Measurements from ENCODE around the gene LENEP.

LENEP gene

GRCh38 chr1:155011437-155012025, 18.1 kb downstream of the LENEP start:
- no peak for DNase-seq (ENCODE audit: low read depth)

- no peak for DNase-seq (ENCODE audit: low read depth)
These were observed 18.7 kb downstream of the LENEP start for GRCh38 chr1:155012026-155012546.

- DNase-seq (ENCODE audit: low read depth): no peak
These were observed 19.6 kb downstream of the LENEP start for GRCh38 chr1:155012776-155013602.

GRCh38 chr1:155013632-155014031, 20.2 kb downstream of the LENEP start:
- no peak for DNase-seq (ENCODE audit: low read depth)

- no peak for DNase-seq (ENCODE audit: low read depth)
These were observed 21.5 kb downstream of the LENEP start for GRCh38 chr1:155014709-155015508.

GRCh38 chr1:155015527-155016230, 22.3 kb downstream of the LENEP start:
- no peak for DNase-seq (ENCODE audit: low read depth)

- DNase-seq (ENCODE audit: low read depth): no peak
These were observed 22.9 kb downstream of the LENEP start for GRCh38 chr1:155016231-155016831.

GRCh38 chr1:155017041-155017945, 23.9 kb downstream of the LENEP start:
- peak; percentile 95 for DNase-seq (ENCODE audit: low read depth)

GRCh38 chr1:155017946-155018316, 24.5 kb downstream of the LENEP start:
- DNase-seq (ENCODE audit: low read depth): no peak

- DNase-seq (ENCODE audit: low read depth): no peak
These were observed 25.4 kb downstream of the LENEP start for GRCh38 chr1:155018617-155019348.

- no peak for DNase-seq (ENCODE audit: low read depth)
These were observed 26.2 kb downstream of the LENEP start for GRCh38 chr1:155019377-155020245.

- no peak for DNase-seq (ENCODE audit: low read depth)
These were observed 28.9 kb downstream of the LENEP start for GRCh38 chr1:155022136-155022926.

- DNase-seq (ENCODE audit: low read depth): no peak
These were observed 29.5 kb downstream of the LENEP start for GRCh38 chr1:155022927-155023236.

GRCh38 chr1:155023627-155024026, 30.2 kb downstream of the LENEP start:
- DNase-seq (ENCODE audit: low read depth): no peak

GRCh38 chr1:155024315-155024714, 30.9 kb downstream of the LENEP start:
- no peak for DNase-seq (ENCODE audit: low read depth)

- no peak for DNase-seq (ENCODE audit: low read depth)
These were observed 32.8 kb downstream of the LENEP start for GRCh38 chr1:155026154-155026553.

- no peak for DNase-seq (ENCODE audit: low read depth)
These were observed 33.2 kb downstream of the LENEP start for GRCh38 chr1:155026588-155026987.

Measured in activated T-cell treated with anti-CD3 and anti-CD28 coated beads for 48 hours (primary cell).